Mesendoderm (in vitro differentiated cells): ENCODE data around the gene LDLR.

Source experiments
- DNase-seq: peaks from one replicate; pipeline ENCODE4 v3.0.0; 2013
- H2AK5ac ChIP-seq: 2 replicates; pipeline ENCODE4 v1.6.1; 2013; ENCODE audit warnings: low read length, inconsistent platforms
- H2BK120ac ChIP-seq: 2 replicates; pipeline ENCODE4 v1.6.1; 2013; ENCODE audit warnings: low read depth, mild to moderate bottlenecking, low read length, moderate library complexity, mixed read lengths
- H2BK15ac ChIP-seq: replicated peaks from 2 replicates; pipeline ENCODE4 v1.6.1; 2013; ENCODE audit warnings: low read depth, mild to moderate bottlenecking, moderate library complexity
- H2BK5ac ChIP-seq: 2 replicates; pipeline ENCODE4 v1.6.1; 2013; ENCODE audit warnings: low read length, inconsistent platforms
- H3K18ac ChIP-seq: 2 replicates; pipeline ENCODE4 v1.6.1; 2013; ENCODE audit warnings: mild to moderate bottlenecking, low read length, mixed read lengths
- H3K23ac ChIP-seq: one replicate; pipeline ENCODE4 v1.6.1; 2013; ENCODE audit warnings: low read length
- H3K27ac ChIP-seq: 2 replicates; pipeline ENCODE4 v1.5.1; 2013; ENCODE audit warnings: low read depth, mild to moderate bottlenecking, inconsistent platforms, low read length, moderate library complexity
- H3K27me3 ChIP-seq: 2 replicates; pipeline ENCODE4 v1.6.1; 2013; ENCODE audit warnings: low read length, control low read depth, mild to moderate bottlenecking, inconsistent platforms; ENCODE audit not compliant: insufficient read depth, poor library complexity
- H3K36me3 ChIP-seq: 2 replicates; pipeline ENCODE4 v1.6.1; 2013; ENCODE audit warnings: low read length, inconsistent platforms; ENCODE audit not compliant: control insufficient read depth, insufficient read depth
- H3K4ac ChIP-seq: one replicate; pipeline ENCODE4 v1.6.1; 2013; ENCODE audit warnings: low read depth, mild to moderate bottlenecking, low read length, moderate library complexity
- H3K4me1 ChIP-seq: 2 replicates; pipeline ENCODE4 v1.6.1; 2013; ENCODE audit warnings: low read depth, low read length, inconsistent platforms; ENCODE audit not compliant: control insufficient read depth
- H3K4me2 ChIP-seq: 2 replicates; pipeline ENCODE4 v1.6.1; 2013; ENCODE audit warnings: low read length
- H3K4me3 ChIP-seq: 2 replicates; pipeline ENCODE4 v1.5.1; 2013; ENCODE audit warnings: mild to moderate bottlenecking, low read length
- H3K56ac ChIP-seq: one replicate; pipeline ENCODE4 v1.6.1; 2013; ENCODE audit warnings: low read length
- H3K79me1 ChIP-seq: 2 replicates; pipeline ENCODE4 v1.6.1; 2013; ENCODE audit warnings: low read length, inconsistent platforms
- H3K79me2 ChIP-seq: 2 replicates; pipeline ENCODE4 v1.6.1; 2013; ENCODE audit warnings: mild to moderate bottlenecking, low read length; ENCODE audit not compliant: control insufficient read depth, insufficient read depth
- H3K9ac ChIP-seq: 2 replicates; pipeline ENCODE4 v1.6.1; 2013; ENCODE audit warnings: low read length, inconsistent platforms
- H4K5ac ChIP-seq: one replicate; pipeline ENCODE4 v1.6.1; 2013; ENCODE audit warnings: low read length
- H4K8ac ChIP-seq: one replicate; pipeline ENCODE4 v1.6.1; 2013; ENCODE audit warnings: low read depth, mild to moderate bottlenecking, control low read depth, low read length, moderate library complexity
- WGBS: extraction: QIAGEN DNeasy Blood & Tissue Kit; methylation state at CpG from one replicate; pipeline ENCODE4 v1.1.7; 2013; ENCODE audit warnings: low lambda C conversion rate, missing lambda C conversion rate; ENCODE audit not compliant: insufficient coverage; ENCODE audit errors: extremely low coverage; 5-methylcytosine and 5-hydroxymethylcytosine counted together

Gene LDLR

GRCh38 chr19:11165486-11166030, 76.3 kb downstream of the LDLR start:
- DNase-seq = no peak
- Histone ChIP-seq H3K18ac (no peak overlapping the region), H3K9ac (no peak overlapping the region), H3K27me3 (no peaks in the 10 kb centered on the region), H3K4ac (no peak overlapping the region), H4K5ac (no peak overlapping the region), H4K8ac (no peak overlapping the region), H3K4me2 (no peak overlapping the region), H3K27ac (no peak overlapping the region), H3K23ac (no peak overlapping the region), H3K79me2 (no peaks in the 10 kb centered on the region), H2BK120ac (no peak overlapping the region), H3K36me3 (peaks cover 4% of the 10 kb centered on the region), H3K56ac (no peak overlapping the region), H2AK5ac (no peak overlapping the region), H2BK5ac (no peak overlapping the region), H3K4me3 (no peak overlapping the region), H3K4me1 (no peaks in the 10 kb centered on the region), H2BK15ac (no peak overlapping the region), H3K79me1 (no peaks in the 10 kb centered on the region)
- WGBS = no CpG with 5 or more reads among the region's 13 CpGs

GRCh38 chr19:11166281-11167142, 77.2 kb downstream of the LDLR start:
- Histone ChIP-seq H3K4ac (no peak overlapping the region), H4K5ac (no peak overlapping the region), H2AK5ac (no peak overlapping the region), H3K23ac (no peak overlapping the region), H3K56ac (no peak overlapping the region), H3K79me2 (no peaks in the 10 kb centered on the region), H3K4me1 (no peaks in the 10 kb centered on the region), H2BK120ac (no peak overlapping the region), H4K8ac (no peak overlapping the region), H3K27ac (no peak overlapping the region), H2BK5ac (no peak overlapping the region), H3K36me3 (peaks cover 4% of the 10 kb centered on the region), H3K9ac (no peak overlapping the region), H3K4me3 (no peak overlapping the region), H3K4me2 (no peak overlapping the region), H3K79me1 (no peaks in the 10 kb centered on the region), H3K27me3 (no peaks in the 10 kb centered on the region), H2BK15ac (no peak overlapping the region), H3K18ac (no peak overlapping the region)
- WGBS = no CpG with 5 or more reads among the region's 26 CpGs
- DNase-seq = no peak

DNA sequence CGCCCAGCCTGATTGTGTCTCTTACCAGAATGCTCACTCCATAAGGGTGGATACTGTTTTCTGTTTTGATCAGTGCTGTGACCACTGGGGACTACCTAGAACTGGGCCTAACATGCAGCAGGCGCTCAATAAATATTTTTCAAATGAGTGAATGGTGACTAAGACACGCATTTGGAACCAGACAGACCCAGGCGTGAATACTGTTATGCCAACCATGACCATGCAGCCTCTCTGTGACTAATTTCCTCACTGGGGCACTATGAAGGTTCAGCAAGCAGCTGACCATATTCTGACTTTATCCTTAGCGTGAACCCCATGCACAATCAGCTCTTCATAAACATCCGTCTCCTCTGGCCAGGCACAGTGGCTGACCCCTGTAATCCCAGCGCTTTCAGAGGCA, 79.3 kb downstream of the LDLR start:
- Histone ChIP-seq H4K5ac (no peak overlapping the region), H3K27me3 (no peaks in the 10 kb centered on the region), H4K8ac (no peak overlapping the region), H3K4me1 (no peaks in the 10 kb centered on the region), H3K4me3 (no peak overlapping the region), H3K4me2 (no peak overlapping the region), H3K4ac (no peak overlapping the region), H3K18ac (no peak overlapping the region), H3K79me1 (no peaks in the 10 kb centered on the region), H2BK120ac (no peak overlapping the region), H3K23ac (no peak overlapping the region), H2BK15ac (no peak overlapping the region), H3K27ac (no peak overlapping the region), H3K36me3 (peaks cover 7% of the 10 kb centered on the region), H2BK5ac (no peak overlapping the region), H3K79me2 (no peaks in the 10 kb centered on the region), H3K9ac (no peak overlapping the region), H2AK5ac (no peak overlapping the region), H3K56ac (no peak overlapping the region)
- no peak for DNase-seq
- no CpG with 5 or more reads among the region's 7 CpGs for WGBS

- Histone ChIP-seq H3K4ac (no peak overlapping the region), H2BK15ac (no peak overlapping the region), H3K36me3 (peaks cover 6% of the 10 kb centered on the region), H3K27me3 (no peaks in the 10 kb centered on the region), H4K8ac (no peak overlapping the region), H3K4me1 (no peaks in the 10 kb centered on the region), H3K79me1 (no peaks in the 10 kb centered on the region), H3K9ac (no peak overlapping the region), H2AK5ac (no peak overlapping the region), H3K56ac (no peak overlapping the region), H3K27ac (no peak overlapping the region), H3K4me2 (no peak overlapping the region), H3K4me3 (no peak overlapping the region), H2BK120ac (no peak overlapping the region), H4K5ac (no peak overlapping the region), H3K18ac (no peak overlapping the region), H2BK5ac (no peak overlapping the region), H3K79me2 (no peaks in the 10 kb centered on the region), H3K23ac (no peak overlapping the region)
- no peak for DNase-seq
- WGBS = no CpG with 5 or more reads among the region's 31 CpGs
These were observed 80.8 kb downstream of the LDLR start for GRCh38 chr19:11169896-11170678.

- peaks cover 6% of the 10 kb centered on the region for H3K36me3 ChIP-seq
- no peaks in the 10 kb centered on the region for H3K79me1 ChIP-seq
- no peak overlapping the region for H3K56ac ChIP-seq
- no peak overlapping the region for H3K9ac ChIP-seq
- H3K18ac ChIP-seq = no peak overlapping the region
- H3K4me2 ChIP-seq = no peak overlapping the region
- no peak overlapping the region for H2BK15ac ChIP-seq
- H3K79me2 ChIP-seq = no peaks in the 10 kb centered on the region
- no peak overlapping the region for H4K8ac ChIP-seq
- H3K4me3 ChIP-seq = no peak overlapping the region
- no peak overlapping the region for H3K27ac ChIP-seq
- no peak overlapping the region for H2BK5ac ChIP-seq
- H3K23ac ChIP-seq = no peak overlapping the region
- WGBS = no CpG with 5 or more reads among the region's 5 CpGs
- no peak overlapping the region for H2BK120ac ChIP-seq
- no peak overlapping the region for H3K4ac ChIP-seq
- no peak for DNase-seq
- H4K5ac ChIP-seq = no peak overlapping the region
- no peaks in the 10 kb centered on the region for H3K4me1 ChIP-seq
- H2AK5ac ChIP-seq = no peak overlapping the region
- no peaks in the 10 kb centered on the region for H3K27me3 ChIP-seq
These were observed 81.9 kb downstream of the LDLR start for GRCh38 chr19:11171144-11171543.
